ENCODE results near the gene ZGRF1. TPM values are rescaled to one million over a fixed set of nuclear protein-coding genes. Genes with fewer than 3 reads are reported as not detected.

ZGRF1 gene
- total RNA-seq, 1 experiment from 2014 or later, result 21.4 TPM

DNA sequence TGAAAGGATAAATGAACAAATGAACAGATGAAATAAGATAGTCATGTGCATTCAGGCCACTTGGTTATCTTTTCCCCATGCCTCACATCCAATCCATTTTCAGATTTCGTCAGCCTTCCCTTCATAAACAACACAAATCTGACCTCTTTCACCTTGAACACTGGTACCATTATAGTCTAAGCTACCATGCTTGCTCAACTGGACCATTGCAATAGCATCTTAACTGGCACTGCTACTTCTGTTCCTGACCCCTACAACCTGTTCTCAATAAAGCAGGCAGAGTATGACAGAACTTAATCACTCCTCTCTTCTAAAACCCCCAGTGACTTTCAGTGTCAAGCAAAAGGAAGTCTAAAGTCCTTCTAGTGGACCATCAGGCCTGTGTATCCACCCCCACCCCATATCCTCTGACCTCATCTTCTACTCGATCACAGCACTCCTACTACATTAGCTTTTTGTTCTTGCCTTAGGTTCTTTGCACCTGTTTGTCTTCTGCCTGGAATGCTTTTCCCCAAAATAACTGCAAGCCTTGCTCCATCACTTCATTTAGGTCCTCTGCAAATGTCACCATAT, 40.9 kb upstream of the ZGRF1 start:
- no peak overlapping the region for H3K4me2 ChIP-seq (ENCODE audit: low read length)
- H3K9ac ChIP-seq (ENCODE audit: low read length), result no peak overlapping the region
- no peak overlapping the region for H3K4me3 ChIP-seq (replicated peaks in 1 of 2; ENCODE audit: low read depth in 1 of 2, low read length in 2 of 2)
- H3K9me3 ChIP-seq (ENCODE audit: control insufficient read depth in 1 of 2, insufficient read depth in 1 of 2, low read depth in 1 of 2, low read length in 2 of 2), result no peaks in the 10 kb centered on the region
- no peaks in the 10 kb centered on the region for H4K20me1 ChIP-seq (ENCODE audit: insufficient read depth)
- no peaks in the 10 kb centered on the region for H3K36me3 ChIP-seq (ENCODE audit: control insufficient read depth in 1 of 2, insufficient read depth in 2 of 2, low read length in 2 of 2)
- no TSS peak for BruUV-seq (replicated peaks)
- no peak overlapping the region for H2AFZ ChIP-seq (ENCODE audit: low read depth, low read length, poor library complexity, severe bottlenecking)
- no peaks in the 10 kb centered on the region for H3K9me2 ChIP-seq (ENCODE audit: insufficient read depth)
- ATAC-seq (no peak), DNase-seq (ENCODE audit: low read depth, low spot score) (no peak)
- intact Hi-C loops (cut with micrococcal nuclease), result no loop called here
- H3K79me2 ChIP-seq (ENCODE audit: insufficient read depth, low read length), result no peaks in the 10 kb centered on the region
- no peaks in the 10 kb centered on the region for H3K27me3 ChIP-seq (ENCODE audit: insufficient read depth, low read length)
- ChIA-PET POLR2A (no interaction called here), RAD21 (ENCODE audit: low non-redundant PET in 1 of 2, low total read pairs in 2 of 2, uncharacterized antibody in 2 of 2, unreplicated experiment in 2 of 2) (no interaction called here), CTCF (no interaction called here)
- TF ChIP-seq ZNF274 (IDR thresholded peaks at IDR 0.05; ENCODE audit: low read depth, low read length), result no peak
- TF ChIP-seq JUND (IDR thresholded peaks at IDR 0.05), result no peak
- TF ChIP-seq, protein P1, sequence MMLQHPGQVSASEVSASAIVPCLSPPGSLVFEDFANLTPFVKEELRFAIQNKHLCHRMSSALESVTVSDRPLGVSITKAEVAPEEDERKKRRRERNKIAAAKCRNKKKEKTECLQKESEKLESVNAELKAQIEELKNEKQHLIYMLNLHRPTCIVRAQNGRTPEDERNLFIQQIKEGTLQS (IDR thresholded peaks at IDR 0.05), result no peak
- TF ChIP-seq, protein P2, sequence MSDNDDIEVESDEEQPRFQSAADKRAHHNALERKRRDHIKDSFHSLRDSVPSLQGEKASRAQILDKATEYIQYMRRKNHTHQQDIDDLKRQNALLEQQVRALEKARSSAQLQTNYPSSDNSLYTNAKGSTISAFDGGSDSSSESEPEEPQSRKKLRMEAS (IDR thresholded peaks at IDR 0.05), result no peak
- H3K27ac ChIP-seq (ENCODE audit: low read depth, low read length), result no peak overlapping the region
- no peaks in the 10 kb centered on the region for H3K4me1 ChIP-seq (ENCODE audit: control insufficient read depth in 1 of 2, insufficient read depth in 2 of 2, low read length in 2 of 2)

DNA sequence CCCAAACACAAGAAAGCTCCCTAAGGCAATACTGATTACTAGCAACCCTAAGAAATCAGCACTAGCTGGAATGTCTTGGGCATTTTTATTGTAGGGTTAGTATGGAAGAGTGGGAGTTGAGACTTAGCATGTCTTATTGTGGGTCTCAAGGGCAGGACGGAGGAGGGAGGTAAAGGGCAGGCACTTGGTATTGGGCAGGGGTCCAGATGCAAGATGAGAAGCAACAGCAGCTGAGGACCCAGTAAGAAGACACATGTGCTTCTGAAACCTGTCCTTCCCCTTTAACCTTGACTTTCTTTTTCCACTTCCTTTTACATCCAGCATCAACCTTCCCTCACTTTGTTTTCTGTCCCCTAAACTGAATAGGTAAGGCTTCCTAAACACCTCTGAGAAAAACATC, 37.7 kb upstream of the ZGRF1 start:
- Histone ChIP-seq H3K9ac (ENCODE audit: low read length) (no peak overlapping the region), H3K4me2 (ENCODE audit: low read length) (no peak overlapping the region), H4K20me1 (ENCODE audit: insufficient read depth) (no peaks in the 10 kb centered on the region), H3K4me1 (ENCODE audit: control insufficient read depth in 1 of 2, insufficient read depth in 2 of 2, low read length in 2 of 2) (no peaks in the 10 kb centered on the region), H2AFZ (ENCODE audit: low read depth, low read length, poor library complexity, severe bottlenecking) (no peak overlapping the region), H3K79me2 (ENCODE audit: insufficient read depth, low read length) (no peaks in the 10 kb centered on the region), H3K27me3 (ENCODE audit: insufficient read depth, low read length) (no peaks in the 10 kb centered on the region), H3K9me3 (ENCODE audit: control insufficient read depth in 1 of 2, insufficient read depth in 1 of 2, low read depth in 1 of 2, low read length in 2 of 2) (no peaks in the 10 kb centered on the region), H3K27ac (ENCODE audit: low read depth, low read length) (no peak overlapping the region), H3K36me3 (ENCODE audit: control insufficient read depth in 1 of 2, insufficient read depth in 2 of 2, low read length in 2 of 2) (no peaks in the 10 kb centered on the region), H3K4me3 (replicated peaks in 1 of 2; ENCODE audit: low read depth in 1 of 2, low read length in 2 of 2) (no peak overlapping the region), H3K9me2 (ENCODE audit: insufficient read depth) (no peaks in the 10 kb centered on the region)
- BruUV-seq (replicated peaks), result no TSS peak
- ChIA-PET RAD21 (ENCODE audit: low non-redundant PET in 1 of 2, low total read pairs in 2 of 2, uncharacterized antibody in 2 of 2, unreplicated experiment in 2 of 2) (no interaction called here), CTCF (no interaction called here), POLR2A (no interaction called here)
- no peak for DNase-seq (ENCODE audit: low read depth, low spot score)
- ATAC-seq, result no peak
- intact Hi-C loops (cut with micrococcal nuclease), result no loop called here
- TF ChIP-seq, protein P3, sequence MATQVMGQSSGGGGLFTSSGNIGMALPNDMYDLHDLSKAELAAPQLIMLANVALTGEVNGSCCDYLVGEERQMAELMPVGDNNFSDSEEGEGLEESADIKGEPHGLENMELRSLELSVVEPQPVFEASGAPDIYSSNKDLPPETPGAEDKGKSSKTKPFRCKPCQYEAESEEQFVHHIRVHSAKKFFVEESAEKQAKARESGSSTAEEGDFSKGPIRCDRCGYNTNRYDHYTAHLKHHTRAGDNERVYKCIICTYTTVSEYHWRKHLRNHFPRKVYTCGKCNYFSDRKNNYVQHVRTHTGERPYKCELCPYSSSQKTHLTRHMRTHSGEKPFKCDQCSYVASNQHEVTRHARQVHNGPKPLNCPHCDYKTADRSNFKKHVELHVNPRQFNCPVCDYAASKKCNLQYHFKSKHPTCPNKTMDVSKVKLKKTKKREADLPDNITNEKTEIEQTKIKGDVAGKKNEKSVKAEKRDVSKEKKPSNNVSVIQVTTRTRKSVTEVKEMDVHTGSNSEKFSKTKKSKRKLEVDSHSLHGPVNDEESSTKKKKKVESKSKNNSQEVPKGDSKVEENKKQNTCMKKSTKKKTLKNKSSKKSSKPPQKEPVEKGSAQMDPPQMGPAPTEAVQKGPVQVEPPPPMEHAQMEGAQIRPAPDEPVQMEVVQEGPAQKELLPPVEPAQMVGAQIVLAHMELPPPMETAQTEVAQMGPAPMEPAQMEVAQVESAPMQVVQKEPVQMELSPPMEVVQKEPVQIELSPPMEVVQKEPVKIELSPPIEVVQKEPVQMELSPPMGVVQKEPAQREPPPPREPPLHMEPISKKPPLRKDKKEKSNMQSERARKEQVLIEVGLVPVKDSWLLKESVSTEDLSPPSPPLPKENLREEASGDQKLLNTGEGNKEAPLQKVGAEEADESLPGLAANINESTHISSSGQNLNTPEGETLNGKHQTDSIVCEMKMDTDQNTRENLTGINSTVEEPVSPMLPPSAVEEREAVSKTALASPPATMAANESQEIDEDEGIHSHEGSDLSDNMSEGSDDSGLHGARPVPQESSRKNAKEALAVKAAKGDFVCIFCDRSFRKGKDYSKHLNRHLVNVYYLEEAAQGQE (IDR thresholded peaks at IDR 0.05; ENCODE audit: low read depth), result no peak
- TF ChIP-seq CEBPB (IDR thresholded peaks at IDR 0.05; ENCODE audit: low read depth), result no peak
- TF ChIP-seq, protein P2 (IDR thresholded peaks at IDR 0.05), result no peak
- TF ChIP-seq, protein P1 (IDR thresholded peaks at IDR 0.05), result no peak
- no peak for TF ChIP-seq EZH2 (IDR thresholded peaks at IDR 0.05)
- TF ChIP-seq, protein P4, sequence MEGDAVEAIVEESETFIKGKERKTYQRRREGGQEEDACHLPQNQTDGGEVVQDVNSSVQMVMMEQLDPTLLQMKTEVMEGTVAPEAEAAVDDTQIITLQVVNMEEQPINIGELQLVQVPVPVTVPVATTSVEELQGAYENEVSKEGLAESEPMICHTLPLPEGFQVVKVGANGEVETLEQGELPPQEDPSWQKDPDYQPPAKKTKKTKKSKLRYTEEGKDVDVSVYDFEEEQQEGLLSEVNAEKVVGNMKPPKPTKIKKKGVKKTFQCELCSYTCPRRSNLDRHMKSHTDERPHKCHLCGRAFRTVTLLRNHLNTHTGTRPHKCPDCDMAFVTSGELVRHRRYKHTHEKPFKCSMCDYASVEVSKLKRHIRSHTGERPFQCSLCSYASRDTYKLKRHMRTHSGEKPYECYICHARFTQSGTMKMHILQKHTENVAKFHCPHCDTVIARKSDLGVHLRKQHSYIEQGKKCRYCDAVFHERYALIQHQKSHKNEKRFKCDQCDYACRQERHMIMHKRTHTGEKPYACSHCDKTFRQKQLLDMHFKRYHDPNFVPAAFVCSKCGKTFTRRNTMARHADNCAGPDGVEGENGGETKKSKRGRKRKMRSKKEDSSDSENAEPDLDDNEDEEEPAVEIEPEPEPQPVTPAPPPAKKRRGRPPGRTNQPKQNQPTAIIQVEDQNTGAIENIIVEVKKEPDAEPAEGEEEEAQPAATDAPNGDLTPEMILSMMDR (IDR thresholded peaks at IDR 0.05 in 2 of 3, conservative IDR thresholded peaks at IDR 0.05 in 1 of 3; ENCODE audit: borderline replicate concordance in 1 of 3, insufficient read depth in 1 of 3, low read depth in 2 of 3, low read length in 2 of 3), result no peak
- no peak for TF ChIP-seq SRF (IDR thresholded peaks at IDR 0.05; ENCODE audit: low read depth)
- no peak for TF ChIP-seq POLR2AphosphoS5 (IDR thresholded peaks at IDR 0.05; ENCODE audit: low read depth, low read length)
- no peak for TF ChIP-seq FOSL1 (IDR thresholded peaks at IDR 0.05; ENCODE audit: low read depth)
- no peak for TF ChIP-seq YY1 (IDR thresholded peaks at IDR 0.05; ENCODE audit: extremely low read depth, insufficient replicate concordance, low read depth, low read length)
- no peak for TF ChIP-seq TCF7L2 (IDR thresholded peaks at IDR 0.05; ENCODE audit: borderline replicate concordance, extremely low read depth, insufficient read depth, insufficient read length)
- no peak for TF ChIP-seq ZFX (IDR thresholded peaks at IDR 0.05)

All from HCT116 (cell line).